Progenitor cell of endocrine pancreas (in vitro differentiated cells): ENCODE data around the gene PRUNE2. TPM values are rescaled to one million over a fixed set of nuclear protein-coding genes. Genes with fewer than 3 reads are reported as not detected.

ENCODE experiments used
- DNase-seq: peaks from one replicate; pipeline ENCODE4 v3.0.0; 2021; ENCODE audit warnings: low spot score; ENCODE audit not compliant: unreplicated experiment
- H3K27ac Mint-ChIP-seq: 2 replicates; pipeline ENCODE4 v1.8.0; 2021; ENCODE audit warnings: mild to moderate bottlenecking, moderate library complexity, mixed read lengths
- H3K27me3 Mint-ChIP-seq: 2 replicates; pipeline ENCODE4 v1.8.0; 2021; ENCODE audit warnings: mixed read lengths
- H3K36me3 Mint-ChIP-seq: 2 replicates; pipeline ENCODE4 v1.8.0; 2022; ENCODE audit warnings: mixed read lengths; ENCODE audit not compliant: insufficient read depth
- H3K4me1 Mint-ChIP-seq: 2 replicates; pipeline ENCODE4 v1.8.0; 2021; ENCODE audit warnings: low read depth, mixed read lengths
- H3K4me3 Mint-ChIP-seq: 2 replicates; pipeline ENCODE4 v1.8.0; 2021; ENCODE audit warnings: low read depth, mild to moderate bottlenecking, moderate library complexity, mixed read lengths
- H3K9me3 Mint-ChIP-seq: 2 replicates; pipeline ENCODE4 v1.8.0; 2021; ENCODE audit warnings: low read depth, mixed read lengths
- CTCF ChIP-seq: fragments of 200-600 bp; sonication (generic); IDR thresholded peaks from one replicate; pipeline ENCODE4 v1.5.0; 2021; ENCODE audit warnings: antibody characterized with exemption, mild to moderate bottlenecking; ENCODE audit not compliant: unreplicated experiment
- total RNA-seq: library from RNA; stranded (reverse); gene quantifications from 2 replicates; pipeline ENCODE4 v1.2.1, GENCODE V29; 2021

PRUNE2 gene
- total RNA-seq, 1 donor from 2014 or later, result 5.6 TPM

- no peak for DNase-seq
- Mint-ChIP-seq H3K27ac (no peak overlapping the region), H3K27me3 (peaks cover 76% of the 10 kb centered on the region), H3K4me3 (no peak overlapping the region), H3K36me3 (no peaks in the 10 kb centered on the region), H3K9me3 (no peaks in the 10 kb centered on the region), H3K4me1 (no peaks in the 10 kb centered on the region)
- no peak for TF ChIP-seq CTCF
These were observed 10.7 kb downstream of the PRUNE2 start for GRCh38 chr9:76895186-76895585.

- Mint-ChIP-seq H3K27ac (no peak overlapping the region), H3K4me3 (no peak overlapping the region), H3K36me3 (no peaks in the 10 kb centered on the region), H3K4me1 (no peaks in the 10 kb centered on the region), H3K9me3 (no peaks in the 10 kb centered on the region), H3K27me3 (peaks cover 75% of the 10 kb centered on the region)
- DNase-seq, result no peak
- no peak for TF ChIP-seq CTCF
These were observed 11.7 kb downstream of the PRUNE2 start for GRCh38 chr9:76894198-76894597.

- no peak overlapping the region for H3K27ac Mint-ChIP-seq
- no peak overlapping the region for H3K4me3 Mint-ChIP-seq
- TF ChIP-seq CTCF, result no peak
- H3K9me3 Mint-ChIP-seq, result no peaks in the 10 kb centered on the region
- no peak for DNase-seq
- no peaks in the 10 kb centered on the region for H3K36me3 Mint-ChIP-seq
- H3K27me3 Mint-ChIP-seq, result peaks cover 68% of the 10 kb centered on the region
- H3K4me1 Mint-ChIP-seq, result no peaks in the 10 kb centered on the region
These were observed 12.4 kb downstream of the PRUNE2 start for GRCh38 chr9:76893395-76893932.

- H3K27me3 Mint-ChIP-seq, result peaks cover 67% of the 10 kb centered on the region
- H3K27ac Mint-ChIP-seq, result no peak overlapping the region
- no peak for DNase-seq
- no peak for TF ChIP-seq CTCF
- H3K36me3 Mint-ChIP-seq, result no peaks in the 10 kb centered on the region
- no peak overlapping the region for H3K4me3 Mint-ChIP-seq
- H3K4me1 Mint-ChIP-seq, result no peaks in the 10 kb centered on the region
- H3K9me3 Mint-ChIP-seq, result no peaks in the 10 kb centered on the region
These were observed 14.0 kb downstream of the PRUNE2 start for GRCh38 chr9:76891874-76892273.

GRCh38 chr9:76891279-76891678 lies 14.6 kb downstream of the PRUNE2 start:
- no peak for DNase-seq
- peaks cover 61% of the 10 kb centered on the region for H3K27me3 Mint-ChIP-seq
- no peaks in the 10 kb centered on the region for H3K9me3 Mint-ChIP-seq
- H3K36me3 Mint-ChIP-seq, result no peaks in the 10 kb centered on the region
- H3K4me3 Mint-ChIP-seq, result no peak overlapping the region
- no peaks in the 10 kb centered on the region for H3K4me1 Mint-ChIP-seq
- TF ChIP-seq CTCF, result no peak
- no peak overlapping the region for H3K27ac Mint-ChIP-seq
